A673 (cell line): ENCODE measurements around the gene CCDC18. TPM values are rescaled to one million over a fixed set of nuclear protein-coding genes. Genes with fewer than 3 reads are reported as not detected.
A peak's percentile ranks its signal among the peaks of the same experiment; 100 is the strongest.

Experiments
- BruUV-seq: library from RNA; stranded (reverse); fragments of 400-500 nt; replicated peaks from 2 replicates; lab custom pipeline; 2021; lab: Mats Ljungman, UMichigan
- CTCF ChIA-PET: fragments of 300-600 bp; sonication (Branson Sonifier 250); formaldehyde crosslinking; loops from one replicate; lab custom pipeline; 2022; ENCODE audit warnings: antibody characterized with exemption; lab: Charles Lee
- POLR2A ChIA-PET: fragments of 300-600 bp; sonication (Branson Sonifier 250); formaldehyde crosslinking; loops from one replicate; lab custom pipeline; 2022; ENCODE audit warnings: antibody characterized with exemption; ENCODE audit not compliant: low non-redundant PET; lab: Charles Lee
- DNase-seq: peaks from one replicate; pipeline ENCODE4 v3.0.0-alpha.2; 2015; ENCODE audit warnings: low spot score
- H3K27ac ChIP-seq: fragments of 200-600 bp; sonication (generic); 2 replicates; pipeline ENCODE4 v1.5.1; 2016; ENCODE audit warnings: mixed run types, low read depth, mild to moderate bottlenecking, mixed read lengths, antibody characterized with exemption, low read length; ENCODE audit not compliant: poor library complexity, severe bottlenecking
- H3K27me3 ChIP-seq: fragments of 200-600 bp; sonication (generic); replicated peaks from 2 replicates; pipeline ENCODE4 v1.6.1; 2017; ENCODE audit warnings: mixed run types, low read depth, mild to moderate bottlenecking, mixed read lengths, antibody characterized with exemption, low read length; ENCODE audit not compliant: insufficient read depth, poor library complexity
- H3K36me3 ChIP-seq: fragments of 200-600 bp; sonication (generic); 2 replicates; pipeline ENCODE4 v1.6.1; 2016; ENCODE audit warnings: mixed run types, mild to moderate bottlenecking, mixed read lengths, antibody characterized with exemption, low read length; ENCODE audit not compliant: insufficient read depth, poor library complexity, severe bottlenecking
- H3K4me1 ChIP-seq: fragments of 200-600 bp; sonication (generic); 2 replicates; pipeline ENCODE4 v1.6.1; 2017; ENCODE audit warnings: mixed run types, mild to moderate bottlenecking, mixed read lengths, antibody characterized with exemption, low read length; ENCODE audit not compliant: insufficient read depth, poor library complexity, severe bottlenecking
- H3K4me3 ChIP-seq: fragments of 200-600 bp; sonication (generic); 2 replicates; pipeline ENCODE4 v1.5.1; 2016; ENCODE audit warnings: low read depth, mixed run types, mild to moderate bottlenecking, mixed read lengths, low read length; ENCODE audit not compliant: poor library complexity, severe bottlenecking
- H3K9me3 ChIP-seq: fragments of 200-600 bp; sonication (generic); 2 replicates; pipeline ENCODE4 v1.6.1; 2016; ENCODE audit warnings: mixed run types, low read depth, mild to moderate bottlenecking, mixed read lengths, antibody characterized with exemption, low read length; ENCODE audit not compliant: poor library complexity, severe bottlenecking
- EZH2 ChIP-seq: fragments of 200-600 bp; sonication (generic); IDR thresholded peaks from 2 replicates; pipeline ENCODE4 v1.6.1; 2017; ENCODE audit warnings: borderline replicate concordance, low read depth, mild to moderate bottlenecking, mixed read lengths, antibody characterized with exemption, low read length; ENCODE audit not compliant: poor library complexity, severe bottlenecking
- intact Hi-C: fragments of 100-400 bp; cut with micrococcal nuclease; formaldehyde crosslinking; loops from one replicate; pipeline ENCODE4 v1.10.0; 2022; ENCODE audit not compliant: unreplicated experiment
- total RNA-seq: library from RNA; stranded (reverse); gene quantifications from 2 replicates; pipeline ENCODE4 v1.2.3, GENCODE V29; 2021
- TF ChIP-seq, protein P1 (sequence below): fragments of 300-800, 200-600 bp; sonication (generic); conservative IDR thresholded peaks from 2 replicates; pipeline ENCODE4 v1.5.1; 2017; ENCODE audit warnings: low read depth, mild to moderate bottlenecking, antibody characterized with exemption, low read length, moderate library complexity, mixed read lengths

CCDC18 gene
- total RNA-seq, 1 experiment from 2014 or later, result 22.1 TPM

DNA sequence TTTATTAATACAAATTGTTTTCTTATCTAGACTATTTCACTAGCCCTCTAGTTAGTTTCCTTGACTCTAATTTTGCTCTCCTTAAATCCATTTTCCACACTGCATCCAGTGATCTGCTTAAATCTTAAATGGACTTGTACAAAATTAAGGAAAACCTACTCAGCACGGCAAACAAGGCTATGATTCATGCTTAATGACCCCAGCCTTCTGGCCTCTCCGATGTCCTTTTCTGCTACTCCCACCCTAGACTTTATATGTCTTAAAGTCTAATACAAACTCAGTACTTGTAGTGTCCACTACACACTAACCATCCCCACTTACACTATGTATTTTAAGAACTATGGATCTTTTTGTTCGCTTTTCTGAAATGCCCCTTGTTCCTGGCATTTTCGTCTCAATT, 2.5 kb upstream of the CCDC18 start:
- peaks cover 25% of the 10 kb centered on the region for H3K4me1 ChIP-seq
- ChIA-PET CTCF (no interaction called here), POLR2A (no interaction called here)
- intact Hi-C loops, result no loop called here
- no TSS peak for BruUV-seq
- no peaks in the 10 kb centered on the region for H3K36me3 ChIP-seq
- peak overlapping the region; percentile 76 for H3K4me3 ChIP-seq
- no peaks in the 10 kb centered on the region for H3K27me3 ChIP-seq
- TF ChIP-seq, protein P1, sequence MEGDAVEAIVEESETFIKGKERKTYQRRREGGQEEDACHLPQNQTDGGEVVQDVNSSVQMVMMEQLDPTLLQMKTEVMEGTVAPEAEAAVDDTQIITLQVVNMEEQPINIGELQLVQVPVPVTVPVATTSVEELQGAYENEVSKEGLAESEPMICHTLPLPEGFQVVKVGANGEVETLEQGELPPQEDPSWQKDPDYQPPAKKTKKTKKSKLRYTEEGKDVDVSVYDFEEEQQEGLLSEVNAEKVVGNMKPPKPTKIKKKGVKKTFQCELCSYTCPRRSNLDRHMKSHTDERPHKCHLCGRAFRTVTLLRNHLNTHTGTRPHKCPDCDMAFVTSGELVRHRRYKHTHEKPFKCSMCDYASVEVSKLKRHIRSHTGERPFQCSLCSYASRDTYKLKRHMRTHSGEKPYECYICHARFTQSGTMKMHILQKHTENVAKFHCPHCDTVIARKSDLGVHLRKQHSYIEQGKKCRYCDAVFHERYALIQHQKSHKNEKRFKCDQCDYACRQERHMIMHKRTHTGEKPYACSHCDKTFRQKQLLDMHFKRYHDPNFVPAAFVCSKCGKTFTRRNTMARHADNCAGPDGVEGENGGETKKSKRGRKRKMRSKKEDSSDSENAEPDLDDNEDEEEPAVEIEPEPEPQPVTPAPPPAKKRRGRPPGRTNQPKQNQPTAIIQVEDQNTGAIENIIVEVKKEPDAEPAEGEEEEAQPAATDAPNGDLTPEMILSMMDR, result no peak
- TF ChIP-seq EZH2, result no peak
- peak overlapping the region; percentile 6 for H3K27ac ChIP-seq
- no peak for DNase-seq
- H3K9me3 ChIP-seq, result no peaks in the 10 kb centered on the region

DNA sequence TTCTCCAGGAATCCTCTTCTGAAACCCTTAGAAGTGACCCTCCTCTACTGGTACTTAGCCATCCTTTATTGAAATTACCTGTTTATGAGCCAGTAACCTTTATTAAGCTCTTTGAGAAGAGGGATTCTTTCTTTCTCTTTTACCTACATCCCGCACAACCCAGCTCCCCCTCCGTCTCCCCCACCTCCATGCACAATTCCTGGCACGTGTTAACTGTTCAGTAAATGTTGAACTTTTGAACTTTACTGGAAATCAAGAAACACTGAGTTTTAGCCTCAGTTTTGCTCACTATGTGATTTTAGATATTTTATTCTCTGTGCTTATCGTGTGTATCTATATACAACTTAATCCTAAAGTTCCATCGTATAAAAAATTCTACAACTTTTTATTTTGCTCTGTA, 2.1 kb upstream of the CCDC18 start:
- intact Hi-C loops, result no loop called here
- Histone ChIP-seq H3K27ac (peak overlapping the region; percentile 6), H3K9me3 (no peaks in the 10 kb centered on the region), H3K27me3 (no peaks in the 10 kb centered on the region), H3K4me1 (peaks cover 29% of the 10 kb centered on the region), H3K36me3 (no peaks in the 10 kb centered on the region), H3K4me3 (peak overlapping the region; percentile 76)
- no TSS peak for BruUV-seq
- TF ChIP-seq, protein P1, result no peak
- TF ChIP-seq EZH2, result no peak
- no peak for DNase-seq
- ChIA-PET CTCF (no interaction called here), POLR2A (no interaction called here)

DNA sequence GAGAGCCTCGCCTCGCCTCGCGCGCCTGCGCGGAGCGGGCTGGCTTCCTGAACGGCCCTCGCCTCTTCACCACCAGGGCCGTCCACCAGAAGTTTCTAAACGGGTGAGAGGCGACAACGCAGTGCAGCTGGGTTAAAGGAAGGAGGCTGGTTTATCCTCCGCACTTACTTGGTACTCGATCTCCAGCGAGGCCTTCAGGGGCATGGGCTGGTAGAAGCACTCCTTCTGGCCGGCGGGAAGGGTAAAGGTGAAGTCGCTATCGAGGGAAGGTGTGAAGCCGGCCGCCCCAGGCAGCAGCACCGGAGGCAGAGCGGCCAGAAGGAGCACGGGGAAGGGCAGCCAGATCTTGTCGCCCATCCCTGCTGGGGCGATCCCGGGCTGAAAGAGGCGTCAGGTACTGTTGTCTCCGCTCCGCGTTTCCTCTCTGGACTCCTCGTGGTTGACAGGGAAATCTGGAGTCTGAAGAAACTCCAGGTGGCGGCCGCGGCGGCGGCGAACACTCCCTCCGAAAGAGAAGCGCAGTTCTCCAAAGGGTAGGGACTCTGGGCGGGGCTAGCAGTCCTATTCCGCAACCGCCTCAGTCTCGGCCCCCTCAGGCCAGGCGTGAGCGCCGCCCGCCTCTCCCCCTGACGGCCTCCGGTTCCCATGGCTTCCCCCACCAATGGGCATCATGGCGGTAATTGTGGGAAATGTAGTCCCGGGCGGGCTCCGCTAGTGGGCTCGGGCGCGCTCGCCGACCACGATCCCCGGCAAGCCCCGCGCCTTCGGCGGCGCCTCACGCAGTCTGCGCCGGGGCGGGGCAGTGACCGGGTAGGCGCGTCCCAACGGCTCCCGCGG, 420 bp upstream of the CCDC18 start, which contains the start of gene TMED5:
Gene TMED5, minus strand, starts transcription at position 528 of the 837 bp plus-strand sequence. Its CDS starts 171 bp downstream, at position 357.
- Histone ChIP-seq H3K4me3 (peak within 1 kb of the TSS; percentile 76), H3K27me3 (no peaks in the 10 kb centered on the region), H3K27ac (peak within 1 kb of the TSS; percentile 93), H3K36me3 (peaks cover 5% of the 10 kb centered on the region), H3K4me1 (peaks cover 33% of the 10 kb centered on the region), H3K9me3 (no peaks in the 10 kb centered on the region)
- TF ChIP-seq, protein P1, result peak; percentile 14; the same call in 1 of the 2 replicates
- no peak for TF ChIP-seq EZH2
- DNase-seq, result peak; percentile 99
- CTCF ChIA-PET, result no interaction called here
- intact Hi-C loops, result loop anchor here (2.0 kb wide), 1 partner anchor 99 kb away; no protein-coding TSS in a partner anchor
- POLR2A ChIA-PET, result interaction anchor here (0.5 kb wide), 1 partner anchor 166 kb away, joined by 3 read pairs; the partner anchor contains the start of gene DR1
- no TSS peak for BruUV-seq
